ENCODE results near the gene RHBDL1.

The RHBDL1 gene

GRCh38 chr16:631808-632358 is 43.6 kb upstream of the RHBDL1 start:
- Histone ChIP-seq H3K36me3 (ENCODE audit: insufficient read depth, low read length) (peaks cover 8% of the 10 kb centered on the region), H3K27me3 (ENCODE audit: control insufficient read depth, insufficient read depth, low read length) (no peaks in the 10 kb centered on the region), H3K9ac (ENCODE audit: low read depth, low read length) (no peak overlapping the region), H3K4me1 (ENCODE audit: control insufficient read depth, insufficient read depth, low read length) (peaks cover 32% of the 10 kb centered on the region), H3K9me3 (replicated peaks; ENCODE audit: low read length) (no peaks in the 10 kb centered on the region), H3K4me3 (ENCODE audit: low read length) (no peak overlapping the region), H3K4me2 (ENCODE audit: low read length) (no peak overlapping the region)

GRCh38 chr16:632486-633335 is 42.8 kb upstream of the RHBDL1 start:
- no peak overlapping the region for H3K4me2 ChIP-seq (ENCODE audit: low read length)
- no peak overlapping the region for H3K4me3 ChIP-seq (ENCODE audit: low read length)
- peaks cover 29% of the 10 kb centered on the region for H3K4me1 ChIP-seq (ENCODE audit: control insufficient read depth, insufficient read depth, low read length)
- no peaks in the 10 kb centered on the region for H3K9me3 ChIP-seq (replicated peaks; ENCODE audit: low read length)
- peaks cover 8% of the 10 kb centered on the region for H3K36me3 ChIP-seq (ENCODE audit: insufficient read depth, low read length)
- no peaks in the 10 kb centered on the region for H3K27me3 ChIP-seq (ENCODE audit: control insufficient read depth, insufficient read depth, low read length)
- H3K9ac ChIP-seq (ENCODE audit: low read depth, low read length), result no peak overlapping the region

GRCh38 chr16:633336-634050 is 42.0 kb upstream of the RHBDL1 start:
- H3K4me2 ChIP-seq (ENCODE audit: low read length), result no peak overlapping the region
- peaks cover 25% of the 10 kb centered on the region for H3K4me1 ChIP-seq (ENCODE audit: control insufficient read depth, insufficient read depth, low read length)
- peaks cover 8% of the 10 kb centered on the region for H3K36me3 ChIP-seq (ENCODE audit: insufficient read depth, low read length)
- H3K9me3 ChIP-seq (replicated peaks; ENCODE audit: low read length), result no peaks in the 10 kb centered on the region
- no peak overlapping the region for H3K4me3 ChIP-seq (ENCODE audit: low read length)
- H3K27me3 ChIP-seq (ENCODE audit: control insufficient read depth, insufficient read depth, low read length), result no peaks in the 10 kb centered on the region
- no peak overlapping the region for H3K9ac ChIP-seq (ENCODE audit: low read depth, low read length)

GRCh38 chr16:634051-634670 is 41.3 kb upstream of the RHBDL1 start:
- no peak overlapping the region for H3K9ac ChIP-seq (ENCODE audit: low read depth, low read length)

GRCh38 chr16:634996-635395 is 40.5 kb upstream of the RHBDL1 start:
- Histone ChIP-seq H3K4me2 (ENCODE audit: low read length) (peak overlapping the region; percentile 100), H3K36me3 (ENCODE audit: insufficient read depth, low read length) (peaks cover 8% of the 10 kb centered on the region), H3K27me3 (ENCODE audit: control insufficient read depth, insufficient read depth, low read length) (no peaks in the 10 kb centered on the region), H3K4me1 (ENCODE audit: control insufficient read depth, insufficient read depth, low read length) (peaks cover 22% of the 10 kb centered on the region), H3K9ac (ENCODE audit: low read depth, low read length) (peak overlapping the region; percentile 80), H3K4me3 (ENCODE audit: low read length) (peak overlapping the region; percentile 90), H3K9me3 (replicated peaks; ENCODE audit: low read length) (no peaks in the 10 kb centered on the region)

More at GRCh38 chr16:634051-634670, 41.3 kb upstream of the RHBDL1 start:
- Histone ChIP-seq H3K4me1 (ENCODE audit: control insufficient read depth, insufficient read depth, low read length) (peaks cover 25% of the 10 kb centered on the region), H3K36me3 (ENCODE audit: insufficient read depth, low read length) (peaks cover 8% of the 10 kb centered on the region), H3K9me3 (replicated peaks; ENCODE audit: low read length) (no peaks in the 10 kb centered on the region), H3K4me3 (ENCODE audit: low read length) (no peak overlapping the region), H3K27me3 (ENCODE audit: control insufficient read depth, insufficient read depth, low read length) (no peaks in the 10 kb centered on the region), H3K4me2 (ENCODE audit: low read length) (no peak overlapping the region)

- Histone ChIP-seq H3K4me1 (ENCODE audit: control insufficient read depth, insufficient read depth, low read length) (peaks cover 15% of the 10 kb centered on the region), H3K9ac (ENCODE audit: low read depth, low read length) (peak overlapping the region; percentile 80), H3K36me3 (ENCODE audit: insufficient read depth, low read length) (peaks cover 8% of the 10 kb centered on the region), H3K9me3 (replicated peaks; ENCODE audit: low read length) (no peaks in the 10 kb centered on the region), H3K4me2 (ENCODE audit: low read length) (peak overlapping the region; percentile 100), H3K4me3 (ENCODE audit: low read length) (peak overlapping the region; percentile 90), H3K27me3 (ENCODE audit: control insufficient read depth, insufficient read depth, low read length) (no peaks in the 10 kb centered on the region)
Observed at GRCh38 chr16:635573-636205, 39.8 kb upstream of the RHBDL1 start.

GRCh38 chr16:636206-637080 is 39.0 kb upstream of the RHBDL1 start, which contains the start of gene METTL26:
Gene METTL26 (minus strand): TSS chr16:636305. CDS start chr16:636290, 15 bp downstream.
- no peaks in the 10 kb centered on the region for H3K9me3 ChIP-seq (replicated peaks; ENCODE audit: low read length)
- H3K9ac ChIP-seq (ENCODE audit: low read depth, low read length), result peak within 1 kb of the TSS; percentile 80
- H3K4me2 ChIP-seq (ENCODE audit: low read length), result peak within 1 kb of the TSS; percentile 100
- peak within 1 kb of the TSS; percentile 90 for H3K4me3 ChIP-seq (ENCODE audit: low read length)
- H3K36me3 ChIP-seq (ENCODE audit: insufficient read depth, low read length), result peaks cover 8% of the 10 kb centered on the region
- H3K4me1 ChIP-seq (ENCODE audit: control insufficient read depth, insufficient read depth, low read length), result peaks cover 17% of the 10 kb centered on the region
- H3K27me3 ChIP-seq (ENCODE audit: control insufficient read depth, insufficient read depth, low read length), result no peaks in the 10 kb centered on the region

- H3K4me1 ChIP-seq (ENCODE audit: control insufficient read depth, insufficient read depth, low read length), result peaks cover 20% of the 10 kb centered on the region
- H3K4me3 ChIP-seq (ENCODE audit: low read length), result peak overlapping the region; percentile 90
- H3K4me2 ChIP-seq (ENCODE audit: low read length), result peak overlapping the region; percentile 100
- H3K27me3 ChIP-seq (ENCODE audit: control insufficient read depth, insufficient read depth, low read length), result no peaks in the 10 kb centered on the region
- H3K9ac ChIP-seq (ENCODE audit: low read depth, low read length), result peak overlapping the region; percentile 80
- no peaks in the 10 kb centered on the region for H3K9me3 ChIP-seq (replicated peaks; ENCODE audit: low read length)
- H3K36me3 ChIP-seq (ENCODE audit: insufficient read depth, low read length), result peaks cover 8% of the 10 kb centered on the region
Observed at GRCh38 chr16:637081-638018, 38.1 kb upstream of the RHBDL1 start.

GRCh38 chr16:638034-638543 is 37.4 kb upstream of the RHBDL1 start:
- no peaks in the 10 kb centered on the region for H3K27me3 ChIP-seq (ENCODE audit: control insufficient read depth, insufficient read depth, low read length)
- no peak overlapping the region for H3K9ac ChIP-seq (ENCODE audit: low read depth, low read length)
- H3K4me3 ChIP-seq (ENCODE audit: low read length), result no peak overlapping the region
- H3K4me2 ChIP-seq (ENCODE audit: low read length), result no peak overlapping the region
- H3K36me3 ChIP-seq (ENCODE audit: insufficient read depth, low read length), result peaks cover 8% of the 10 kb centered on the region
- peaks cover 27% of the 10 kb centered on the region for H3K4me1 ChIP-seq (ENCODE audit: control insufficient read depth, insufficient read depth, low read length)
- no peaks in the 10 kb centered on the region for H3K9me3 ChIP-seq (replicated peaks; ENCODE audit: low read length)

Measured in skeletal muscle satellite cell (primary cell).